ENCODE results near the gene NHEJ1.

Gene NHEJ1

GRCh38 chr2:219041252-219041651 is 119.4 kb downstream of the NHEJ1 start, which contains the start of gene CFAP65:
Gene CFAP65 (minus strand): TSS chr2:219041516. CDS start chr2:219039048, 2,468 bp downstream.
- in situ Hi-C loops (cut with MboI; ENCODE audit: low sequenced_read_pairs) = no loop called here

DNA sequence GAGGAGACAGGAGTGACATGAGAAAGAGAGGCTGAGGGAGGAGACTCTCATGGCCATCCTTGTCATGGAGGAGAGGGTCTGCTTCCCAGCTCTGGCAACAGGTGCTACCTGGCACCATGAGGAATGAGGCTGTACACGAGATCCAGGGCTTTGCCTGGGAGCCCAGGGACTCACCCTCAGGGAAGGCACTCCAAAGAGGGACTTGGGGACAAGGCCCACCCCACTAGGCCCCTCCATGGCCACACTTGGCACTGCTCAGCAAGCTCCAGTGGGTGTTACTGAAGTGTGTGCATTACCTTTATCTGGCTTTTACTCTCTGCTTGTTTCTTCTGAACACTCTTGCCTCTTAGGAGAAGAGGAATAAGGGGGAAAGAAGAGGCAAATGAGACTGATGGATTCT is 122.0 kb downstream of the NHEJ1 start:
- in situ Hi-C loops (cut with MboI; ENCODE audit: low sequenced_read_pairs) = no loop called here

- in situ Hi-C loops (cut with MboI; ENCODE audit: low sequenced_read_pairs) = no loop called here
These were observed 122.7 kb downstream of the NHEJ1 start for GRCh38 chr2:219037783-219038499.

- in situ Hi-C loops (cut with MboI; ENCODE audit: low sequenced_read_pairs) = no loop called here
These were observed 124.7 kb downstream of the NHEJ1 start for GRCh38 chr2:219035942-219036341.

GRCh38 chr2:219034823-219035222 is 125.8 kb downstream of the NHEJ1 start:
- in situ Hi-C loops (cut with MboI; ENCODE audit: low sequenced_read_pairs) = no loop called here

DNA sequence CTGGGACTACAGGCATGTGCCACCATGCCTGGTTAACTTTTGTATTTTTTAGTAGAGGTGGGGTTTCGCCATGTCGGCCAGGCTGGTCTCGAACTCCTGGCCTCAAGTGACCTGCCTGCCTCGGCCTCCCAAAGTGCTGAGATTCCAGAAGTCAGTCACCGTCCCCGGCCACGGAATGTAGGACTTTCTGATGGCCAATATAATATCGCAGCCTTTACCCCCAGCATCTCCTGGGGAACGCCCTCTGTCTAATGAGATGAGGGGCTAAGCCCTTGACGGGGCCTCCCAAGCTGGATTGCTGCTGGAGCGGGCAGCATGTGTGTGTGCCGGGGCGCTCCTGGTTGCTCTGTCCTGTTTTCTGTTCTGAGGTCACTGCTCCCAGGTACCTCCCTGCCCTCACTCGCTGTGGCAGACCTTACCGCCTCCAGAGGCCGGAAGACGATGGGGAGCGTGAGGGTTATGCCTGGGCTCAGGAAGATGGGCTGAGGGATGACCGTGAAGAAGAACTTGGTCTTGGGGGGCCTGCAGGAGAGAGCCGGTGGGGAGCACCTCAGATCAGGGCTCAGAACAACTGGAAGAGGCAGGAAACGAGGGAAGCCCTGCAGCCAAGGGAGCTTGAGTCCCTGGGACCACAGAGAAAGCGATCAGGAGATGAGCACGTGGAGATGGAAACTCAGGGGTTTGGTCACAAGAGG is 128.4 kb downstream of the NHEJ1 start:
- in situ Hi-C loops (cut with MboI; ENCODE audit: low sequenced_read_pairs) = no loop called here

GRCh38 chr2:219031005-219031738 is 129.4 kb downstream of the NHEJ1 start:
- in situ Hi-C loops (cut with MboI; ENCODE audit: low sequenced_read_pairs) = no loop called here

DNA sequence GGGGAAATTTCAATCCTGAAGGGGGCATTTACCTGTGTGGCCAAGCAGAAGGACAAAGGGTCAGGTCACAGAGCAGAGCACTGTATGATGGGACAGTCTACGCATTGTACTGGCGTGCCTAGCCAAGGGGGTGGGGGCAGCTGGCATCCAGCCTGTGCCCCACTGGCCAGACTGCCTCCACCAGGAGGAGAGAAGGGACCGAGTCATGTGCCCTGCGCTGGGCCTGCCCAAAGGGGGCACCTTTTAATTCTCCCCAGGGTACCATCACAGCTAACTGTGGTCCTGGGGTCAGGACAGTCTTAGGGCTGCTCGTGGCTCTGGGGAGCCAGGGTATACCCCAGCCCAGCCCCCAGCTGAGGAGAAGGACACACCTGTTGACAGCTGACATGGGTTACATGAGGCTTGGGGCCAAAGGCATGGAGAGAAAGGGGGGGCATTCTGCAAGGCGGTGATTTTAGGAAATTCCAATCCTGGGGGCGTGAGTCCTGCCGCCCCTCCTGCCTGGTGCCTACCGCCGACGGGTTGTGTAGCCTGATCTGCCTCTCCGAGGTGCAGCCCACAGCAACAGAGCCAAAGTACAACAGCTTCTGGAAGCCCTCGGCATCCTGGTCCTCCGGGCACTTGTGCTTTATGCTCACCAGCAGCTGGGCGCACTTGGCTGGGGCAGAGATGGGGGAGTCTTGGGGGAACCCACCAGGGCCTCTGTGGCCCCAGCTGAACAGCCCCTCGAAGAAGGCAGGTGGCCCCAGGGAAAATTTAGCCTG is 130.3 kb downstream of the NHEJ1 start:
- in situ Hi-C loops (cut with MboI; ENCODE audit: low sequenced_read_pairs) = no loop called here

- in situ Hi-C loops (cut with MboI; ENCODE audit: low sequenced_read_pairs) = no loop called here
These were observed 130.8 kb downstream of the NHEJ1 start for GRCh38 chr2:219029829-219030165.

DNA sequence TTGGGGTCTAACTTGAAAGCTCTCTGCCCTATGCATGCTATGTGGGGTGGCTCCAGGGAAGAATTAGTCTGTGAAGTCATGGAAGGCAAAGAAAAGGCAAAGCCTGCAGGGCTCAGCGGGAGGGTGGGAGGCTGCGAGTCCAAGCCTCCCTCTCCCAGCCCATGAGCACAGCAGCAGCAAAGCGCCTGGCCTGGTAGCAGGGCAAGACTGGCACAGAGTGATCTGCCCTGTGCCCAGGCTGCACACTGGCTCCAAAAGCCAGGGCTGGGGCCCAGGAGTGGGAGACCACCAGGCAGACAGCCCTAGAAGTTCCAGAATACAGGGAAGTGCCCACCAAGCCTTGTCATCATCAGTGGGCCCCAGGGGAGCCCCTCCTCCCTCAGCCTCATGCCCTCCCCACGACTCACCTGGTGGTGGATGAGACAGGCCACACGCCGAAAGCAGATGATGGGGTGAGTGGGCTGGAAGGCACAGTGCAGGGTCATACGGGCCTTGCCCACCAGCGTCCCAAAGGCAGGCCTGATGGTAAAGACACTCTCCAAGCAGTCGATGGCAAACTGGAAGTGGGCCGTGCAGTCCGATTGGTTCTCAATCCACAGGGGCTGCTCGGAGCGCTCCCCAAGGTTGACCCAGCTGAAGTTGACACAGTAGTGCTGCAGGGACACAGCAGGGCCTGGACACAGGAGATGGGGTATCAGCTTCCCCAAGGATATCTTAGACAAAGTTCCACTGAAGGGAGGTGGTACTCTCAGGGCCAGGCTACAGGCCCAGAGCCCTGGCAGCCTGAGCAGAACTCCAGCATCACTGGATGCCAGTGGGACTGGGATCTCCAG is 131.4 kb downstream of the NHEJ1 start:
- in situ Hi-C loops (cut with MboI; ENCODE audit: low sequenced_read_pairs) = no loop called here

DNA sequence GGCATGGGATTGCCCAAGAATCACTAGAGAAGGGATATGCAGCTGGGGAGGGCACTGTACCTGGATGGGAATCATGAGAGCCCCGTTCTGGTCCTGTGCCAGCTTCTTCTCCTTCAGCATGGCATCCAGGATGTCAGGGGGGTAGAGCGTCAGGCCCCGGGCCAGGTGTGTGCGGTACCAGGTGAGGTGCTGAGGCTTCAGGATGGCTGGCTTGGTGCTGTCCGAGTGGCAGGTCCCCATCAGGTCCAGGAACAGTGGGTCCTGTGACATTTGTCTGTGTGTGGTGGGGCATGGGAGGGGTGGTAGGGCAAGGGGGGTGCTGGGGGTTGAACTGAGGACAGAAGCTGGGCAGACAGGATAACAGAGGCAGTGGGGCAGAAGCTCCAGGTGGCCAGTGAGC is 132.5 kb downstream of the NHEJ1 start:
- in situ Hi-C loops (cut with MboI; ENCODE audit: low sequenced_read_pairs) = no loop called here

DNA sequence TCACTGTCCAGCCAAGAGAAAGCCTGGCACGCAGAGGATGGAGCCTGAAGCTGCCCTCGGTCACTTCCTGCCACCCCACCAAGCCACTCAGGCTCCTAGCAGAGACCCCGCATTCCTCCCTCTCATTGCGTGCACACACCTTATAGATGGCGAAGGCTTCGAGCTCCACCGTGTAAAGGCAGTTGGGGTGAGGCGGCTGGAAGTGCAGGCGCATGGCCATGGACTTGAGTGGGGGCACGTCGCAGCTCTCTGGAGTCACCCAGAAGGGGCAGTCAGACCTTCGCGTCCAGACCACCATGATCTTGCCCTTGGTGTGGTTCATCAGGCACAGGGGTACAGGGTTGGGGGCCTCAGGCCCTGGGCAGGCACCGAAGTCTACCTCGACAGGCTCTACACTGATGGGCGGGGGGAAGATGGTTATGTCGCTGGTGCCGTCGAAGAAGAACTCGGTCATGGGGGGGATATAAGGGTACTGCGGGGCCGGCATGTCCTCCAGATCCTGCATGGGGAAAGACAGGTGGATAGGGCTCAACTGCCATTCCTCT is 133.0 kb downstream of the NHEJ1 start:
- in situ Hi-C loops (cut with MboI; ENCODE audit: low sequenced_read_pairs) = no loop called here

GRCh38 chr2:219026946-219027345 is 133.7 kb downstream of the NHEJ1 start:
- in situ Hi-C loops (cut with MboI; ENCODE audit: low sequenced_read_pairs) = no loop called here

DNA sequence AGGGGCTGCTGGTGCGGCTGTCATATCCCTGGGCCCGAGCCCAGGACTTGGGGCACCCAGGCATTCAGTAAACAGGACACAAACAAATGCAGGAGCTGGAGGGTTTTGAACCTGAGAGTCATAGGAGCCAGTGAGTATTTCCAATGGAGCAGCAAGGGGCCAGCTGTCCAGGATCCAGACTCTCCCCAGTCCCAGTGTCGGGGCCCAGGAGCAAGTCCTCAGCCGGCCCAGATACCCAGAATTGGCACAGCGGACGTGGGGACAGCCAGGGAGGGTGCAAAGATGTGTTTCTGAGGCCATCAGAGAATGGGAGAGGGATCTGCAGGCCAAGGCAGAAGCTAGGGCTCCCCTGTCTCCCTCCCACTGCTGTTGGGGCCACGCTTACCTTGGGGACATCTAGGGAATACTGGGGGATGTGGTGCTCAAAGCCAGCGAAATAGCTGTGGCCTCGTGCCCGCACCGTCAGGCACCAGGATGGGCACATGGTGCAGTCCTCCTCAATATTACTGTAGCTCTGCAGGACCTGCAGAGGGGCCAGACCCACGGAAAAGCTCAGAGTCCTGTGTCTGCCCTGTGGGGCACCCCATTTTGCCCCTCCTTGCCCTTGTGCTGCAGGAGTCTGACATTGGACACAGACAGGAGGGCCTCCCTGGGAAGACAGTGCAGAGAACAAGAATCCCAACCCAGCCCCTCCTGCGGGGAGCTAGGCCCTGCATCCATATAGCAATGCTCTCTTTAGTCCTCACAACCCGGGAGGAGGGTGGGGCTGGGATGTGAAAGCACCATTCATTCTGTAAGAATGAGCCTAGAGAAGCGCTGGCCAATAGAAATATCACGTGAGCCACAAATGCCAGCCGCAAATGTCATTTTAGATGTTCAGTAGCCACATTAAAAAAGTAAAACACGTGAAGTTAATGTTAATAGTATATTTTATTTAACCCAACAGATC is 134.7 kb downstream of the NHEJ1 start:
- in situ Hi-C loops (cut with MboI; ENCODE audit: low sequenced_read_pairs) = no loop called here
